Body of pancreas (tissue), 4 donors: ENCODE measurements around the gene POFUT2. TPM values are rescaled to one million over a fixed set of nuclear protein-coding genes. Genes with fewer than 3 reads are reported as not detected.

Experiments used
- ATAC-seq: fragments of 150-250 bp; one replicate; pipeline ENCODE4 v1.9.1; 2016
- DNase-seq, 4 donors: peaks; one replicate each; pipeline ENCODE4 v3.0.0-alpha.2; 2019
- H3K27ac ChIP-seq, 4 donors: fragments of 200-600 bp; sonication (generic); 1 replicate in 3 of 4; 2 replicates in 1 of 4; pipeline versions ENCODE4 v1.5.1 to v1.6.1; 2016 to 2019; ENCODE audit warnings: mild to moderate bottlenecking in 1 of 4, mixed read lengths in 1 of 4, moderate library complexity in 1 of 4
- H3K27me3 ChIP-seq, 2 donors: fragments of 200-600 bp; sonication (generic); one replicate each; pipeline ENCODE4 v1.6.0; 2016; ENCODE audit warnings: mild to moderate bottlenecking in 1 of 2
- H3K36me3 ChIP-seq, 2 donors: fragments of 200-600 bp; sonication (generic); replicated peaks in 1 of 2; 2 replicates each; pipeline ENCODE4 v1.5.1; 2016; ENCODE audit warnings: low read depth in 2 of 2; ENCODE audit not compliant: insufficient read depth in 1 of 2
- H3K4me1 ChIP-seq: fragments of 200-600 bp; sonication (generic); one replicate; pipeline ENCODE4 v1.6.0; 2016
- H3K4me3 ChIP-seq, 2 donors: fragments of 200-600 bp; sonication (generic); 1 replicate in 1 of 2; 2 replicates in 1 of 2; pipeline ENCODE4 v1.5.1; 2016 to 2019
- H3K9me3 ChIP-seq, 3 donors: fragments of 200-600 bp; sonication (generic); 1 replicate in 2 of 3; 2 replicates in 1 of 3; pipeline ENCODE4 v1.5.1; 2016
- POLR2A ChIP-seq, 3 donors: fragments of 450-650 bp; IDR thresholded peaks; one replicate each; pipeline ENCODE4 v1.6.1; 2016; ENCODE audit warnings: antibody characterized with exemption in 3 of 3, mild to moderate bottlenecking in 2 of 3
- WGBS, 2 donors: methylation state at CpG; one replicate each; pipeline ENCODE4 v1.1.5; 2017; 5-methylcytosine and 5-hydroxymethylcytosine counted together
- intact Hi-C: fragments of 100-400 bp; cut with DNase I; formaldehyde crosslinking; loops from one replicate; pipeline ENCODE4 v1.15.1; 2023
- total RNA-seq, 2 donors: library from RNA; depleted of rRNA; stranded (reverse); fragments of >200 nt; gene quantifications; one replicate each; pipeline ENCODE4 v1.1.0, GENCODE V29; 2016
- TF ChIP-seq, protein P1 (sequence below), 7 experiments: fragments of 450-650 bp in 4 of 7; fragments of 200-600 bp in 3 of 7; sonication (generic) in 3 of 7; IDR thresholded peaks; one replicate each; pipeline ENCODE4 v1.5.1; 2016 to 2019; ENCODE audit warnings: antibody characterized with exemption in 7 of 7

The POFUT2 gene
- total RNA-seq, 2 donors from 2014 or later: 16.3 to 46.1 TPM

DNA sequence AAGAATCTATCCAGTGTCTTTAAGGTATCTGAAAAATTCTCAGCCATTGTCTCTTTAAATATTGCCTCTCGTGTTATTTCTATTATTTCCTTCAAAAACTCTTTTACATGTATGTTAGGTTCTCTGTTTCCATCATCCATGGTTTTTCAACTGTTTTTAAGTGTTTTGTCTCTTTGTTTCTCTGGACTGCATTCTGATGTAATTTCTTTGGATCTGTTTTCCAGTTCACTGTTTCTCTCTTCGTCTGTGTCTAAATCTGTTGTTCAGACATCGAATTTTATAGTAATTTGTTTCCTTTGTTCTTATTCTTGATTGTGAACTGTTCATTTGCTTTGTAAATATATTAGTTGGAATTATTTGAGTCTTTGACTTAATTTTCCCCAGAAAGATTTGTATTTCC, 44.1 kb downstream of the POFUT2 start:
- H3K27me3 ChIP-seq: no peaks in the 10 kb centered on the region
- H3K4me3 ChIP-seq: no peak overlapping the region
- 34 to 52% methylated on average over 3 of the region's 3 CpGs for WGBS, 2 donors
- H3K36me3 ChIP-seq: no peaks in the 10 kb centered on the region
- intact Hi-C loops: no loop called here
- H3K4me1 ChIP-seq: peaks cover 6% of the 10 kb centered on the region
- TF ChIP-seq POLR2A (IDR thresholded peaks at IDR 0.05): no peak
- TF ChIP-seq, protein P1, sequence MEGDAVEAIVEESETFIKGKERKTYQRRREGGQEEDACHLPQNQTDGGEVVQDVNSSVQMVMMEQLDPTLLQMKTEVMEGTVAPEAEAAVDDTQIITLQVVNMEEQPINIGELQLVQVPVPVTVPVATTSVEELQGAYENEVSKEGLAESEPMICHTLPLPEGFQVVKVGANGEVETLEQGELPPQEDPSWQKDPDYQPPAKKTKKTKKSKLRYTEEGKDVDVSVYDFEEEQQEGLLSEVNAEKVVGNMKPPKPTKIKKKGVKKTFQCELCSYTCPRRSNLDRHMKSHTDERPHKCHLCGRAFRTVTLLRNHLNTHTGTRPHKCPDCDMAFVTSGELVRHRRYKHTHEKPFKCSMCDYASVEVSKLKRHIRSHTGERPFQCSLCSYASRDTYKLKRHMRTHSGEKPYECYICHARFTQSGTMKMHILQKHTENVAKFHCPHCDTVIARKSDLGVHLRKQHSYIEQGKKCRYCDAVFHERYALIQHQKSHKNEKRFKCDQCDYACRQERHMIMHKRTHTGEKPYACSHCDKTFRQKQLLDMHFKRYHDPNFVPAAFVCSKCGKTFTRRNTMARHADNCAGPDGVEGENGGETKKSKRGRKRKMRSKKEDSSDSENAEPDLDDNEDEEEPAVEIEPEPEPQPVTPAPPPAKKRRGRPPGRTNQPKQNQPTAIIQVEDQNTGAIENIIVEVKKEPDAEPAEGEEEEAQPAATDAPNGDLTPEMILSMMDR (IDR thresholded peaks at IDR 0.05): no peak
- DNase-seq (no peak), ATAC-seq (no peak)
- H3K27ac ChIP-seq: no peak overlapping the region
- H3K9me3 ChIP-seq: peaks cover 0 to 6% (median 0%) of the 10 kb centered on the region in 3 donors

DNA sequence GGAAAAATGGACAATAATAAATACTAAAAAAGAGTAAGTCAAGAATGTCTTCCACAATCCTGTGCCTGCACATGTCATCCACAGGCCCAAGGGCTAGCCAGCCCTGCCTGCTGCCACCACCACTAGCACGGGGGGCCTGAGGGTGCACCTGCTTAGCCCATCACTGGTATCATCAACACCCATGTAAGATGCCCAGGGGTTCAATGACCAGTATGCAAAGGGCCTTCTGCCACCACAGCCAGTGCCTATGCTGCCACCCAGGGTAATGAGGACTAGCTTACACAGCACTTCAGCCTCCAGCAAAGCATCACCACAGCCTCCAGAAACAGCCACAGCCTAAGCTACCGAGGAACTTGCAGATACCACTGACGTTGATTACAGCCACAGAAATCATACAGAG, 46.3 kb downstream of the POFUT2 start:
- no peak for ATAC-seq
- Histone ChIP-seq H3K4me3 (no peak overlapping the region), H3K27me3 (no peaks in the 10 kb centered on the region), H3K27ac (no peak overlapping the region), H3K36me3 (no peaks in the 10 kb centered on the region), H3K4me1 (no peaks in the 10 kb centered on the region), H3K9me3 (peaks cover 0 to 6% (median 0%) of the 10 kb centered on the region in 3 donors)
- intact Hi-C loops: no loop called here
- WGBS, 2 donors: 61 to 69% methylated on average over 3 of the region's 3 CpGs
- DNase-seq: no peak
- TF ChIP-seq POLR2A (IDR thresholded peaks at IDR 0.05): no peak
- TF ChIP-seq, protein P1 (IDR thresholded peaks at IDR 0.05): no peak

DNA sequence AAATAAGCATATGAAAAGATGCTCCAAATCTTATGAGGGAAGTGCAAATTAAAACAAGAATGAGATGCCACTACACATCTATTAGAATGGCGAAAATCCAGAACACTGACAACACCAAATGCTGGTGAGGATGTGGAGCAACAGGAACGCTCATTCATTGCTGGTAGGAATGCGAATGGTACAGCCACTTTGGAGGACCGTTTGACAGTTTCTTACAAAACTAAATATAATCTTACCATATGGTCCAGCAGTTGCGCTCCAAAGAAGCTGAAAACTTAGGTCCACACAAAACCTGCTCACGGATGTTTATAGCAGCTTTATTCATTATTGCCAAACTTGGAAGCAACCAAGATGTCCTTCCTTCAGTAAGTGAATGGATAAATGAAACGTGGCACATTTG, 50.3 kb downstream of the POFUT2 start:
- no peak overlapping the region for H3K4me3 ChIP-seq
- TF ChIP-seq, protein P1 (IDR thresholded peaks at IDR 0.05): no peak
- TF ChIP-seq POLR2A (IDR thresholded peaks at IDR 0.05): no peak
- no peak overlapping the region for H3K27ac ChIP-seq
- peaks cover 0 to 5% of the 10 kb centered on the region in 2 donors for H3K27me3 ChIP-seq
- intact Hi-C loops: no loop called here
- peaks cover 0 to 6% (median 0%) of the 10 kb centered on the region in 3 donors for H3K9me3 ChIP-seq
- H3K4me1 ChIP-seq: no peaks in the 10 kb centered on the region
- whole genome bisulfite sequencing, 2 donors: 62 to 70% methylated on average over 7 of the region's 7 CpGs
- H3K36me3 ChIP-seq: no peaks in the 10 kb centered on the region
- ATAC-seq (no peak), DNase-seq (no peak)

DNA sequence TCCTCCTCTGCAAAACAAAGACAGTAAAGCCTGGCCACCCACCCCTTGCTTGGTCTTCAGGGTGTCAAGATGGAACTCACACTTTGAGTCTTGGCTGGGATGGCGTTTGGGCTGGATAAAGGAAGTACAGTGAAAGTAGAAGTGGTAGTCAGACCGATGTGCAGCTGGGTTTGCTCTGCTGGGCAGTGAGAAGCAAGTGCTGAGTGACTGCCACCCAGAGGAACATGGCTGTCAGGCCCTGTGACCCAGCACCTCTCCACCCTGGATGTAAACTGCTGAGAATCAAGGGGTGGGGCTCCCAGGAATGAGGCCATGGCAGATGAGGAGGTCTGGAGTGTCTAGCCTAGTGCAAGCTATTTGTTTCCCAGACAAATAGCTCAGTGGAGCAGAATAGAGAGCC, 51.2 kb downstream of the POFUT2 start:
- Histone ChIP-seq H3K27me3 (peaks cover 0 to 5% of the 10 kb centered on the region in 2 donors), H3K4me3 (no peak overlapping the region), H3K36me3 (no peaks in the 10 kb centered on the region), H3K27ac (no peak overlapping the region), H3K4me1 (no peaks in the 10 kb centered on the region), H3K9me3 (peaks cover 0 to 4% (median 0%) of the 10 kb centered on the region in 3 donors)
- DNase-seq (no peak), ATAC-seq (no peak)
- WGBS, 2 donors: 48% methylated on average over 2 of the region's 2 CpGs
- intact Hi-C loops: no loop called here
- TF ChIP-seq, protein P1 (IDR thresholded peaks at IDR 0.05): no peak
- no peak for TF ChIP-seq POLR2A (IDR thresholded peaks at IDR 0.05)

DNA sequence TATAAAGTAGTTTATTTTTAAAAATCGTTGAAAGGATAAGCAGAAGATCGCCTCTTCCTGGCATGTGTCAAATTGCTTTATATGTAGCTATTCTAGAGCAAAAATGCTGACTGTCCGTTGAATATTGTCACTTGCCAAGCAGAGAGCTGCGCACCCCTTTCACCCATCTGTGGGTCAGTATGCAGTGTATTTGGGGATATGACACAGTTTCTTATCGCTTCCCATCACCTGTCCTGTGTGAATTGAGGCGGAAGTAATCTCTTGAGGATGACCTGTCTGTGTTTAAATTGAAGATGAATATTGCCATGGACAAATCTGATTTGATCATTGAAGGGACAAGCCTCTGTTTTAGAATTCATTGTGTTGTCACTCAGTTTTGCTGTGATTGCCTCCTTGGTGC, 52.2 kb downstream of the POFUT2 start:
- DNase-seq: no peak
- Histone ChIP-seq H3K27me3 (peaks cover 0 to 5% of the 10 kb centered on the region in 2 donors), H3K9me3 (no peaks in the 10 kb centered on the region), H3K4me3 (no peak overlapping the region), H3K36me3 (no peaks in the 10 kb centered on the region), H3K27ac (no peak overlapping the region), H3K4me1 (no peaks in the 10 kb centered on the region)
- intact Hi-C loops: no loop called here
- 59 to 70% methylated on average over 6 of the region's 6 CpGs for WGBS, 2 donors
- no peak for TF ChIP-seq POLR2A (IDR thresholded peaks at IDR 0.05)
- TF ChIP-seq, protein P1 (IDR thresholded peaks at IDR 0.05): no peak
- ATAC-seq: no peak
